HG02885 (cell line): ENCODE measurements around the gene GMPPB.

Source experiments
- ATAC-seq: cut with Tn5 transposase; IDR thresholded peaks from one replicate; pipeline ENCODE4 v1.9.1; 2021; ENCODE audit warnings: mild to moderate bottlenecking; ENCODE audit not compliant: unreplicated experiment, poor library complexity

The GMPPB gene

GRCh38 chr3:49715611-49716121, 8.1 kb downstream of the GMPPB start:
- no peak for ATAC-seq

GRCh38 chr3:49714728-49715550, 8.8 kb downstream of the GMPPB start:
- no peak for ATAC-seq

- no peak for ATAC-seq
Observed at GRCh38 chr3:49713336-49714105, 10.2 kb downstream of the GMPPB start.

GRCh38 chr3:49712631-49713317, 11.0 kb downstream of the GMPPB start:
- no peak for ATAC-seq

- no peak for ATAC-seq
Observed at GRCh38 chr3:49712166-49712565, 11.6 kb downstream of the GMPPB start.

GRCh38 chr3:49711489-49711888, 12.3 kb downstream of the GMPPB start:
- ATAC-seq = no peak

GRCh38 chr3:49709852-49710251, 13.9 kb downstream of the GMPPB start:
- no peak for ATAC-seq

GRCh38 chr3:49707113-49707480, 16.7 kb downstream of the GMPPB start:
- ATAC-seq = no peak

GRCh38 chr3:49706456-49707112, 17.2 kb downstream of the GMPPB start:
- no peak for ATAC-seq

GRCh38 chr3:49705390-49705960, 18.3 kb downstream of the GMPPB start:
- ATAC-seq = no peak

GRCh38 chr3:49704629-49705028, 19.1 kb downstream of the GMPPB start:
- ATAC-seq = no peak

GRCh38 chr3:49703956-49704355, 19.8 kb downstream of the GMPPB start:
- ATAC-seq = no peak

- peak; percentile 65 for ATAC-seq
Observed at GRCh38 chr3:49703443-49703927, 20.3 kb downstream of the GMPPB start.

GRCh38 chr3:49702672-49703071, 21.1 kb downstream of the GMPPB start:
- no peak for ATAC-seq

GRCh38 chr3:49701388-49702077, 22.2 kb downstream of the GMPPB start:
- no peak for ATAC-seq

GRCh38 chr3:49700453-49701128, 23.2 kb downstream of the GMPPB start:
- no peak for ATAC-seq

- ATAC-seq = no peak
Observed at GRCh38 chr3:49700014-49700413, 23.7 kb downstream of the GMPPB start.

GRCh38 chr3:49699281-49699979, 24.3 kb downstream of the GMPPB start:
- no peak for ATAC-seq
